Measurements from ENCODE around the gene C16orf92.

C16orf92 gene

GRCh38 chr16:30022887-30023286, at the start of gene C16orf92:
TSS of gene C16orf92 (plus strand) at chr16:30023198. CDS start at chr16:30023341, 143 bp downstream.
- no peak for DNase-seq (ENCODE audit: low read depth)

- DNase-seq (ENCODE audit: low read depth) = peak; percentile 93
Measured at GRCh38 chr16:29973384-29974246, 49.4 kb upstream of the C16orf92 start, which contains the start of gene TAOK2. TSS of gene TAOK2 (plus strand) at chr16:29973868. CDS start at chr16:29977773, 3,905 bp downstream.

- DNase-seq (ENCODE audit: low read depth) = no peak
Measured at GRCh38 chr16:29974291-29975133, 48.5 kb upstream of the C16orf92 start.

GRCh38 chr16:29975134-29975538, 47.9 kb upstream of the C16orf92 start:
- no peak for DNase-seq (ENCODE audit: low read depth)

- DNase-seq (ENCODE audit: low read depth) = no peak
Measured at GRCh38 chr16:29975811-29976511, 47.0 kb upstream of the C16orf92 start.

- no peak for DNase-seq (ENCODE audit: low read depth)
Measured at GRCh38 chr16:29977063-29977825, 45.8 kb upstream of the C16orf92 start.

GRCh38 chr16:29978081-29978480, 44.9 kb upstream of the C16orf92 start:
- no peak for DNase-seq (ENCODE audit: low read depth)

GRCh38 chr16:29978564-29979270, 44.3 kb upstream of the C16orf92 start:
- DNase-seq (ENCODE audit: low read depth) = no peak

GRCh38 chr16:29982560-29983419, 40.2 kb upstream of the C16orf92 start:
- no peak for DNase-seq (ENCODE audit: low read depth)

- DNase-seq (ENCODE audit: low read depth) = no peak
Measured at GRCh38 chr16:29983420-29984136, 39.4 kb upstream of the C16orf92 start.

- no peak for DNase-seq (ENCODE audit: low read depth)
Measured at GRCh38 chr16:29984137-29984763, 38.7 kb upstream of the C16orf92 start.

GRCh38 chr16:29984764-29985147, 38.2 kb upstream of the C16orf92 start:
- DNase-seq (ENCODE audit: low read depth) = no peak

- no peak for DNase-seq (ENCODE audit: low read depth)
Measured at GRCh38 chr16:29985271-29985811, 37.7 kb upstream of the C16orf92 start.

GRCh38 chr16:29986231-29986630, 36.8 kb upstream of the C16orf92 start:
- no peak for DNase-seq (ENCODE audit: low read depth)

- DNase-seq (ENCODE audit: low read depth) = no peak
Measured at GRCh38 chr16:29986931-29987330, 36.1 kb upstream of the C16orf92 start.

- no peak for DNase-seq (ENCODE audit: low read depth)
Measured at GRCh38 chr16:29987371-29988085, 35.5 kb upstream of the C16orf92 start.

GRCh38 chr16:29988346-29989075, 34.5 kb upstream of the C16orf92 start:
- DNase-seq (ENCODE audit: low read depth) = no peak
